Sciatic nerve (tissue), 2 donors: ENCODE results near the gene SH3BP5L. TPM values are rescaled to one million over a fixed set of nuclear protein-coding genes. Genes with fewer than 3 reads are reported as not detected.
A peak's percentile ranks its signal among the peaks of the same experiment; 100 is the strongest.

Source experiments
- ATAC-seq: fragments of 200-7000 bp; cut with Tn5 transposase; one replicate; pipeline ENCODE4 v1.9.1; 2020; ENCODE audit warnings: mild to moderate bottlenecking, moderate library complexity
- DNase-seq: peaks from one replicate; pipeline ENCODE4 v3.0.0-alpha.2; 2020; ENCODE audit warnings: low spot score
- intact Hi-C: fragments of 100-400 bp; cut with DNase I; formaldehyde crosslinking; loops from one replicate; pipeline ENCODE4 v1.14.2; 2022
- total RNA-seq: library from RNA; stranded (reverse); fragmentation: NEBNext Ultra II Directional; extraction: Animal tissue kit (Norgen Biotek cat#: 25700); gene quantifications from one replicate; pipeline ENCODE4 v1.2.1, GENCODE V29; 2021
- donor health status: DM: no; HTN: no; CAD: no.
- donor health status: DM: no; HTN: no; CAD: no.

Gene SH3BP5L
- total RNA-seq: 19.7 TPM

DNA sequence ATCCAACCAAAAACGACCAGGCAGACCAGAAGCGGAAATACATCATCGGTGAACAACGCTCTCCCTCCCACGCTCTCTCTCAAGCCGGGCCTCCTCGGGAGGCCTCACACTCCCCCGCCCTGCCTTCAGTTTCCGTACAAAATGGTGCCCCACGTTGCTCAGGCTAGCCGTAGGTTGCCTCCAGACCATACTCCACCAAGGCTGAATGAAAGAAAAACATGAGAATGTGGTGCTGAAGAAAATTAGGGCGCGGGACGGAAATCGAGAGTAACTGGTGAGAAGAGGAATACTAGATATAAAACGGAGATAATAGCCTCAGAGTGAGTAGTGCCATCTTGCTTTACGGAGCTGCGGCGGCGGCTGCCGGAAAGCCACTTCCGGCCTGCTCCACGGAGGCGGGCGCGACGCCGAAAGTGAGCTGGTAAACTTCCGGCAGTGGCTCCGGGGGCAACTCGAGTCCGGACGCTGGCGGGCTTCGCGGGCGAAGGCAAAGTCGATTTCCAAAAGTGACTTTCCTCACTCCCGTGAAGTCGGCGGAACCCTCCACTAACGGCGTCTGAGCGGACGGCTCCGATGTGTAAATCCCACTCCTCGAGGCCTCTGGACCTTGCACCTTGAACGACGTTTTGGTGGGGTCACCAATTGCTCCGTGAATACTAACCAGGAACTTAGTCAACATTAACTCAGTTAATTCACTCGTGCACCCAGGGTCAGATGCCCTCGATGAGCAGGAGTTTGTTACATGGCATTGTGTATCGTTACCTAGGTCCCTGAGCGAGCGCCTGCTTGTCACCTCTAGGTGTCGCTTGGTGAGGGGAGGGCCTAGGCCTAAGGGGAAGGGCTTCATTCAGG, at the start of gene SH3BP5L:
Gene SH3BP5L, minus strand, starts transcription at position 7 of the 852 bp plus-strand sequence. CDS start 980 bp downstream, outside the sequence.
- ATAC-seq (peak; percentile 98), DNase-seq (peak; percentile 94)
- intact Hi-C loops: no loop called here

DNA sequence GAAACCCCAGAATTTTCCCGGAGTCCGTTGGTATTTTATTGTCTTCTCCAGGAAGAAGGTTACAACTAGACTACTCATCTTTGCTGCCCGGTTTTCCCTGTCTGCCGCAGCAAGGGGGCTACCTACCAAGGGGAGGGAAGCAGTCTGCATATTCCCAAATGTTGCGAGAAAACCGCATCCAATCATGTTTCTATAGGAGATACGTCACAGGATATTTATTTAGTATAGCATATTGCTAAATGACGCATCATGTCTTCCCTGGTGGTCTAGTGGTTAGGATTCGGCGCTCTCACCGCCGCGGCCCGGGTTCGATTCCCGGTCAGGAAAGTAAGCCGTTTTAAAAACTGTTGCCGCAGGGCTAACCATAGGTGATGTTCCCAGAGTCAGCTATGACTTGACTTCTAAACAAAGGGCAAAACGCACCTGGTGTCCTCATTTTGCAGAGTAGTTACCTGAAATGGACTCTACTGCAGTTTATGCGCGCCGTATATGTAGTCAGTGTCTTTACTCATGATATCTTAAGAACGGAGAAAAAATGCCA, 48.3 kb upstream of the SH3BP5L start:
- intact Hi-C loops: no loop called here
- DNase-seq (peak; percentile 85), ATAC-seq (peak; percentile 86)

DNA sequence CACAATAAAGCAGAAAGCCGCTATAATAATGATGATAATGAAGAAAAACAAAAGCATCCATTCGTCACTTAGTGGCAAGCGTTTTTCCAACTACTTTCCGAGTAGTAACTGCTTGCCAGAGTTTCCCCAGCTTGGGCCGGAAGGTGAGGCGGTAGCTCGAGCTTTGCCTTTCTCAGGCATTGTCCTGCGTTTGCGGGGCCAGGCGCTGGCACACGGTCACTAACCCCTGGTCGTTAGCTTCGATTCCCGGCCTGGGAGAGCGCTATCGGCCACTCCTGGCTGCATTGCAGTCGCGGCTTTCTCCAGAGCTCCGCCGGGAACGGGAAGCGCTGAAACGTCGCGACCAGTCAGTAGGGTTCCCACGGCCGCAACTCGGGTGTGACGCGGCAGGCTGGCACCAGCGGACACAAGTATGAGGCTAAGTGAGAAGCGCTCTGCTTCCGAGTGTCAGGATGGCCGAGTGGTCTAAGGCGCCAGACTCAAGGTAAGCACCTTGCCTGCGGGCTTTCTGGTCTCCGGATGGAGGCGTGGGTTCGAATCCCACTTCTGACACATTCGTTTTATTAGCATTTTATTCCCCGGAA, 47.8 kb upstream of the SH3BP5L start:
- DNase-seq: peak; percentile 96
- intact Hi-C loops: no loop called here
- ATAC-seq: peak; percentile 98

DNA sequence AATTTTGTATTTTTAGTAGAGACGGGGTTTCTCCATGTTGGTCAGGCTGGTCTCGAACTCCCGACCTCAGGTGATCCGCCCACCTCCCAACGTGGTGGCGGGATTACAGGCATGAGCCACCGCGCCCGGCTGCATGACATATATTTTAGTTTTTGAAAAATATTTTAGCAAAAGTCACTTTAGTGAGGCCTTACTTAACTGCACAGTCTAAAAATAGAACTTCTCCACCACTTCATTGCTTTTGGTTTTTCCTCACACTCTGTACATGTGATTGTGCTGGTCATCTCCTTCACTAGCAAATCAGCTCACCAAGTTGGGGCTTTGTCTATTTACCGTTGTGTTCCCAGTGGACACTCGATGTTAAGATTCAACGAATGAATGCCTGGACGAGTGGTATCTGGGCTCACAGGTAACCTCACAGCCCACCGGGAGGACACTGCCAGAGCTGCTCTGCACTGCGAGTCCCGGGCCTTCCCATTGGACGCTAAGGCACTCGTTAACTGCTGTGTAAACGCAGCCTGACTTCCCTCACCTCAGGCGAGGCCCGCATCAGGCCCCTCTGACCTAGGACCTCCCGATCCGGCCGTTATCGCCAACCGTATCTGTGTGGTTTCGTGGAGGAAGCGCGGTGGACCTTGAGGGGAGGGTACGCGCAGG, 47.2 kb upstream of the SH3BP5L start:
- DNase-seq: peak; percentile 78
- intact Hi-C loops: no loop called here
- peak; percentile 75 for ATAC-seq

DNA sequence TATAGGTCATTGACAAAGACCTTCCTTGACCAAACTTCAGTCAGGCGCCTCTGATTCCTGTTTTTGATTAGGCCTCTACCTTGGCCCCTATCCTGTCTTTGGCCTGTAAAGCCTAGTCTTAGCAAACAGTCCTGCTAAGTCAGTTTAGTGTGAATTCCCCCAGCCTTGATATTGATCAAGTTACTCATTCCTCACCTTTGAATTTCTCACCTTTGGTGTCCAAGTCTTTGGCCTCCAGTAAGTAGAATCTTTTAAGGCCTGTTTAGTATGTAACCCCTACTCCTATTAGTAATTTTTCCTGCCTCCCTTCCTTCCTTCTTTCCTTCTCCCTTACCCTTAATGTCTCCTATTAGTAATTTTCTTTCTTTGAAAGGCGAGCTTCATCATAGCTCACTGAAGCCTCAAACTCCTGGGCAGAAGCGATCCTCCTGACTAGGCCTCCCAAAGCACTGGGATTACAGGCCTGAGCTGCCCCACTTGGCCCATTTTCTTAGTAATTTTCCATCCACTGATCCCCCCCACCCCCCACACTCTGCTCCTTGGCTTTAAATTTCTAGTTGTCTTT, 46.2 kb upstream of the SH3BP5L start:
- ATAC-seq (no peak), DNase-seq (no peak)
- intact Hi-C loops: no loop called here

DNA sequence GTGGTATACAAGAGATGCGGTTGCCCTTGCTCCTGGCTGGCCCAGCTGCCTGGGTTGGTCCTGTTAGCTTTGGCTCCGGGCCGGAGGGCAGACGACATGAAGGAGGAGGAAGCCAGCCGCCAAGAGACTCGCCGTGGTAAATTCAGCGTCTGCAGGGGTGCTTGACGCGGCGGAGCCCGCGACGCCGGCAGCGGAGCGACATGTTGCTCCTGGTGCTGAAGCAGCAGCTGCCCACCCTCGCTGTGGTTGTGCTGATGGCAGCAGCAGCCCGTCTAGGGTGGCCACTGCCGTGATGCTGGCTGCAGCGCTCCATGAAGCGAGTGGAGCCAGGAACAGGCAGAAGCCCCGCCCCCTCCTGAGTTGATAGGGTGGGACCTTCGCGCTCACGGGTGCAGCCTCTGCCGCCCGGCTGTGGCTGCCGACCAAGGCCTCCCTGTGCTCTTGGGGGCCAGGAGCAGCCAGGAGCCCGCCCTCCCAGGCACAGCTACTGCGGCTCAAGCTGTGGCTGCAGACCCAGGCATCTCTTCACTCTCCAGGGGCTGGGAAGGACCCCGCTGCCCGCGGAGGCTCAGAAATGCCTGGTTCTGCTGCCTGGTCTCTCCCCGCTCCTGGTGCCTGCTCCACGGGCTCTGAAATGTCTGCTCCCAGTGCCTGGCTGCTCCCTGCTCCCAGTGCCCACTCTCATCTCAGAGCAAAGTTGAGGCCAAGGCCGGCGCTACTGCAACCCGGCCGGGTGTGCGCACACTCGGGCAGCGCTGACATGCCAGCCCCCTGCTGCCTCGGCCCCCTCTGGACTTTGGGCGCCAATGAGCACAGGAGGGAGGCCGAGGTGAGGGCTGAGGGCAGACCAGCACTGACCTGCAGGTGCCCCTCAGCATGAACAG, 37.5 kb upstream of the SH3BP5L start:
- ATAC-seq: peak; percentile 88
- intact Hi-C loops: no loop called here

DNA sequence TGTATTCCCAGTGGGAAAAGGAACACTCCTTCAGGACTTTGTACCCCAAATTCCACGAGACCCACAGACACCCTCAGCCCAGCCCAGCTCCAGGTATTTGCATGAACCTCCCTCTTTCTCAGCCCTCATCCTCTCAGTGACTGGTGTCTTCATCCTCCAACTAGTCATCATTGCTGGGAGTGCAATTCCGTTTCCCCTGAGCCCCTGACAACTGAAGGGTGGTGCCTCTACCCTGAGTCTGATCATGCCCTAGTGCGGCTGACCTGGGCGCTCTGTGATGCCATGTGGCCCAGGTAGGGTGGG, 36.9 kb upstream of the SH3BP5L start:
- no peak for DNase-seq

More for the DNA sequence above, 37.5 kb upstream of the SH3BP5L start:
- DNase-seq: peak; percentile 94

DNA sequence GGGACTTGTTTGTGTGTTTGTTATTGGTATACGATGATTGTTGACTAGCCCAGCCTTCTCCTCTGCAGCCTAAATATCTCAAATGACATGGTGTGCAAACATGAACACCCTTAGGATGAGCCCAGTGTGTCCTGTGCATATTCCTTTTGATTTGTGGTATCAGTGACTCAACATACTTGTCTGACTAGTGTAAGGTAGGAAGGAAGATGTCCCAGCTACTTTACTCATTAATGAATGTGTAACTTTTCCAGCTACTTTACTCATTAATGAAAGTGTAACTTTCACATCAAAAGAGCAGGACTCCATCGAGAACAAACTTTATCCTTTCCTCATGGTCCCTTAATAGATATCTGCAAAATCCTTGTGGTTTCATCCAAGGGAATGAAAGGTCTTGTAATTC, 35.9 kb upstream of the SH3BP5L start:
- DNase-seq: no peak
- ATAC-seq: no peak
- intact Hi-C loops: no loop called here

More for the DNA sequence above, 36.9 kb upstream of the SH3BP5L start:
- ATAC-seq: no peak
- intact Hi-C loops: no loop called here

DNA sequence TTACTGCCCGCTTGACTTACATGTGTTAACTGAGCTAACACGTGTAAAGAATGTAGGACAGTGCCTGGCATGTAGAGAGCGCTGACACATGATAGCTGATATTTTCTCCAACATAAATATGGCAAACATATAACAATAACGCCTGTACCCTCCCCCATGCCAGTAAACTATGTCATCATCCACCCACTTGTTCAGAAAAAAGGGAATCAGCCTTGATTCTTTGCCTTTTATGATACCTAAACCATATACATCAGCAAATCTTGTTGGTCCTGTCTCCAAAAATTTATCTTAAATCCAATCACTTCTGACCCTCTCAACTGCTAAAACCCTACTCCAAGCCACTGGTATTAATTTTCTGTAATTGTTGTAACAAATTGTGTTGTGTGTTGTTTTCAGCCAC, 34.3 kb upstream of the SH3BP5L start:
- DNase-seq (no peak), ATAC-seq (no peak)
- intact Hi-C loops: no loop called here

DNA sequence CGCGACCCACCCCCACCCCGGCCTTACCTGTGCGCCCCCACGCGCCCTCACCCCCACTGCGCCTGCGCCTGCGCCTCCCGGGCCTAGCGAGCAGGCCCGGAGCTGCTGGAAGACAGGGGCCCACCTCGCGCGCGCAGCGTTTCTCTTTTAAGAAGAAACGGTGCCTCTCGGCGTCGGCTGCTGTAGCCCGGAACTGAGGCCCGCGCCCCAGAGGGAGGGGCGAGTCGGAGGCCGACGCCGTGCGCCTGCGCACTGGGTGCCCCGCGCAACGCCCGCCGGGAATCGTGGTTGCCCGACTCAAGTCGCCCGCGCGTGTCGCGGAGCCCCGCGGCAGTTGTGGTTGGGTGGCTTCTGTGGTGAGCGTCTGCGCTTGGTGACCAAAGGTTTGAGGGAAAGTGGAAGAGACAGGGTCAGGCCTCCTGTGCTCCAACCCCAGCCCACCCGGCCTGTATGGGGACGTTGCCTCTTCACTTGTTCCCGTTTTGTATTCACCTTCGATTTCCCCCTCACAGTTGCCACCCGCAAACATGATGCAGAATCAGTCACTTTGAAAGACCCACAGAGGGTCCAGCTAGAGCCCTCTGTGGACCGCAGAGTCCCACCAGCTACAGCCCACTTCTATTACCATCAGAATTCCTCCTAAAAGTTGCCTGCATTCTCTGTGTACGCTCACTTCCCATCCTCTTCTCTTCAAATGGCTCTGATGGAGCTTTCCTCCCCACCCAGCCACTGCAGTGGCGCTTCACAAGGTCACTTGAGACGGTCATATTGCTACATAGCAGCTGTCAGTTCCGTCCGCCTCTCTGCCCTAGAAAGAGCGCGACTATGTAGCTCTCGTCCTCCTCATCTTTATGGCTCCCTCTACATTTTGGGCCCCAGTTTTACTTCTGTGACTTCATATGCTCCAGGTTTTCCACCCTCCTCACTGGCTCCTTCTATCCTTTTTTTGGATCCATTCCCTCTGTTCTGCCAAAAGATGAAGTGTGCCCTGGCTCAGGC, 33.5 kb upstream of the SH3BP5L start, which contains the start of gene ZNF692:
Gene ZNF692, minus strand, starts transcription at position 195 of the 999 bp plus-strand sequence. CDS start 776 bp downstream, outside the sequence.
- intact Hi-C loops: no loop called here
- peak; percentile 94 for ATAC-seq

DNA sequence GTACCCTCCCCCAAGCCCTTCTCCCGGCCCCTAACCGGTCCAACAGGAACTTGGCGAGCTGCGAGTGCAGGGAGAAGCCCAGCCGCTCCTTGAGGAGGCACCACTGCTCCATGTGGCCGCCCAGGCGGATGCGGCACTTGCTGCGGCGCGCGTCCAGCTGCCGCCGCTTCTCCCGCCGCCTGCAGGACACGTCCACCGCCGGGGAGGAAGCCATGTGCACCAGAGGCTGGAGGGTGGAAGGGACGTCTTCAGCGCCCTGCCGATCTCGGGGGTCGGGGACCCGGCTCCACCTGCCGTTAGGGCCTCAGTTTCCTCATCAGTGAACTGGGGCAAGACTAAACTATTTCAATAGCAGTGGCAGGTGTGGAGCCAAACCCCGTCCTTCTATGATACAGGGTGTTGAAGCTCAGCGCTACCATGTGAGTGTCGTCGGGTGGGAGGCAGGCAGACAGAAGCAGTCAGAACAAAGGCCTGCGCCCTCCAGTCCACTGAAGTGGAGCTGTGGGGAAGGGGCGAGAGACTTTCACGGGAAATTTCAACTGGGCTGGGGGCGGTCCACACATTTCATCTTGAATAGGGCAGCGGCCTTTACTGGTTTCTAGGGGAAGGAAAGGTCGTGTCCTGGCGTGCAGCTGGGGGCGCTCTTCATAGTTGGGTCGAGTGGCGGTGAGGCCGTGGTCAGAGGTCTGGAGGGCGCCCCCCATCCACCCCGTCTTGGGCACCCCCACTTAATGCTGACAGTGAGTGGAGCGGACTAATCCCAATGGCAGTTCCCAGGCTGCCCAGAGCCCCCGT, 32.6 kb upstream of the SH3BP5L start:
- DNase-seq (peak; percentile 78), ATAC-seq (peak; percentile 69)
- intact Hi-C loops: no loop called here

More for the DNA sequence above, 33.5 kb upstream of the SH3BP5L start, which contains the start of gene ZNF692:
- peak; percentile 97 for DNase-seq

DNA sequence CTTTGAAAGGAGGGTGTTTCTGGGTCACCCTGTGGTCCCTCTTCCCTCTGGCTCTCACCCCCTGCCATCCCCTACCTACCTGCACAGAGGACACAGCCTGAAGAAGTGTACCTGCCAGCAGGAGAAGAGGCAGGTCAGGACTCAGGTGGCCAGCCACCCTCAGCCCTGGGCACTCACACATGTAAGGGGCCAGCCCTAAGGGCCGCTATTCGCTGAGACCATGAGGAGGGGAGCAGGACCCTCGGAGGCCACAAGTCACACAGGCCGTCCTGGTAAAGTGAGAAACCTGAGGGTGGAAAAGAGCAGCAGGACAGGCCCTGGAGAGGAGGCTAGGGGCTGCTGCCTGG, 32.0 kb upstream of the SH3BP5L start:
- DNase-seq (no peak), ATAC-seq (no peak)
- intact Hi-C loops: no loop called here

DNA sequence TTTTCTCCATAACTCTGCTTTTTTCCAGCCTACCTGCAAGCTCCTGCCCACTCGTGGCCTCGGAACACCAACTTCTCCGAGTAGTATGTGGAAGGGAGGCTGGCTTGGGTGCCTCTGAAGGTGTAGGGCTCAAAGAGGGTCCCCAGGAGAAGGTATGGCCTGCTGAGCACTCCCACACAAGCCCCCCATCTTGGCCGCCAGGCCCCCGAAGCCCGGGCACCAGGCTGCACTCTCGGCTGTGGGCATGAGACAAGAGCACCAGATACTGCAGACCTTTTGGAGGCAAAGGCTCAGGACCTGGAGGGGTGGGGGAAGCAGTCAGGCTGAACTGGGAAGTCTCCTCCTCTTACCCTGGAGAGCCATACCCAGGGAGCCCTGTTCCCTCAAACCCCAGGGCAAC, 31.5 kb upstream of the SH3BP5L start:
- no peak for ATAC-seq
- intact Hi-C loops: no loop called here
- peak; percentile 53 for DNase-seq

DNA sequence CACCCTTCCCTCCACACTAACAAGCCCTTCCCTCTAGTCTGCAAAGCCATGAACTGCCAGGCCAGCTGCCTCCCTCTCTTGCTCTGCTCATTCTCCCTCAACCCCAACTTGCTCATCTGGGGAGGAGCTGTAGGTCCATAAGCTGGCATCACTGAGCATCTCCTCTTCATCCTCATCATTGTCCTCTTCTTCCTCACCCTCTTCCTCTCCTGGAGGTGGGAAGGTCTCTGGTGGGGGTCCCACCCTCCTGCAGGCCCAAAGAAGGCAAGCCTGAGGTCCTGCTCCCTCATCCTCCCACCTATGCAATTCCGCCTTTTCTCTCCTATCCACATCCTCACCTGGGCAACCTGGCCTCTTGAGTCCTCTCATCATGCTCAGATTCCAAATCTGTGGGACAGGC, 30.5 kb upstream of the SH3BP5L start:
- intact Hi-C loops: no loop called here
- DNase-seq (no peak), ATAC-seq (no peak)

DNA sequence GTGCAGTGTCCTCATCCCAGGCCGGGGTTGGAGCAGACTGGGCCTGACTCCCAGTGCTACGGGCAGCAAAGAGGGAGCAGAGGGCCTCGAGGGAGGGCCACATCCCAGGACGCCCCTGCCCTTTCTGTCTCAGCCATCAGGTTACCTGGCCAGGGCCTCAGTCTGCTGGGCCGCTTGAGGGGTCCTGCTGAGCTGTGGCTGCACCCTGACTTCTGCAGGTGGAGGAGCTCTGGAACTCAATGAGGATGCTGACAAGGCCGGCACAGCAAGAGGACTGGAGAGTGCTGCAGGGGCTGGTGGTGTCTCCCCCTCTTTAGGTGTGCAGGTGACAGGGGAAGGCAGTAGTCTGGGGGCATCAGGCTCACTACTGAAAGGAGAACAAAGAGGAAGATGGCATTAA, 29.9 kb upstream of the SH3BP5L start:
- intact Hi-C loops: no loop called here
- peak; percentile 51 for DNase-seq

DNA sequence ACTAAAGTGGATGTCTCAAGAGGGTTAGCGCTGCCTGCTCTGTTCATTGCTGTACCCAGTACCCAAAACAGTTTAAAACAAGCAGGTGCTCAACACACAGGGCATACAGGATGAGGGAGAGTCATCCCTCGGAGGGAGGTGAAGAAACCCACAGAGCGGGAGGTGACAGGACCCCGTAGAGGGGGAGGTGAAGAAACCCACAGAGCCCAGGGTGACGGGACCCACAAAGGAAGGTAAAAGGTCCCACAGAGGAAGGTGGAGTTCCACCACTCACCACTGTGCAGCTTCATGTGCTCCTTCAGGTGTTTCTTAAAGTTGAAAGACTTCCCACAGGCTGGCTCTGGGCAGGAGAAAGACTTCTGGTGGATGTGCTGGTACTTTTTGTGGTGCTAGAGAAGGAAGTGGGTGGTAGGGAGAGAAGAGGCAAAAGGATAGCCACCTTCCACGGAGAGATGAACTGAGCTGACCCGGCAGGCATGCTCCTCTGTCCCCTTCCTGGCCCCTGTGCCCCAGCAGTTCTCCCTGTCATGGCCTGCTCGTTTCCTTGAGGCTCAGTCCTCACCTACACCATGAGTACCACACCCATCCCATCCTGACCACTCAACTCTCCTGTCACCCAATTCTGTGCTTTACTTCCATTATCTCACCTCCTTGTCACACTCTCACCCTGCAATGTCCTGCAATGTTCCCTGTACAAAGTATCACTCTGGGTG, 28.1 kb upstream of the SH3BP5L start:
- ATAC-seq: no peak
- no peak for DNase-seq
- intact Hi-C loops: no loop called here

More for the DNA sequence above, 29.9 kb upstream of the SH3BP5L start:
- no peak for ATAC-seq
